Measurements from ENCODE around the gene EEF1A2.

EEF1A2 gene

GRCh38 chr20:63442100-63442493 lies 56.8 kb downstream of the EEF1A2 start:
- in situ Hi-C loops (cut with MboI; ENCODE audit: low sequenced_read_pairs) = no loop called here
- peak; percentile 19 to 77 for DNase-seq (ENCODE audit: low spot score in 2 of 2)
- H3K27me3 ChIP-seq (ENCODE audit: low read depth) = no peaks in the 10 kb centered on the region

DNA sequence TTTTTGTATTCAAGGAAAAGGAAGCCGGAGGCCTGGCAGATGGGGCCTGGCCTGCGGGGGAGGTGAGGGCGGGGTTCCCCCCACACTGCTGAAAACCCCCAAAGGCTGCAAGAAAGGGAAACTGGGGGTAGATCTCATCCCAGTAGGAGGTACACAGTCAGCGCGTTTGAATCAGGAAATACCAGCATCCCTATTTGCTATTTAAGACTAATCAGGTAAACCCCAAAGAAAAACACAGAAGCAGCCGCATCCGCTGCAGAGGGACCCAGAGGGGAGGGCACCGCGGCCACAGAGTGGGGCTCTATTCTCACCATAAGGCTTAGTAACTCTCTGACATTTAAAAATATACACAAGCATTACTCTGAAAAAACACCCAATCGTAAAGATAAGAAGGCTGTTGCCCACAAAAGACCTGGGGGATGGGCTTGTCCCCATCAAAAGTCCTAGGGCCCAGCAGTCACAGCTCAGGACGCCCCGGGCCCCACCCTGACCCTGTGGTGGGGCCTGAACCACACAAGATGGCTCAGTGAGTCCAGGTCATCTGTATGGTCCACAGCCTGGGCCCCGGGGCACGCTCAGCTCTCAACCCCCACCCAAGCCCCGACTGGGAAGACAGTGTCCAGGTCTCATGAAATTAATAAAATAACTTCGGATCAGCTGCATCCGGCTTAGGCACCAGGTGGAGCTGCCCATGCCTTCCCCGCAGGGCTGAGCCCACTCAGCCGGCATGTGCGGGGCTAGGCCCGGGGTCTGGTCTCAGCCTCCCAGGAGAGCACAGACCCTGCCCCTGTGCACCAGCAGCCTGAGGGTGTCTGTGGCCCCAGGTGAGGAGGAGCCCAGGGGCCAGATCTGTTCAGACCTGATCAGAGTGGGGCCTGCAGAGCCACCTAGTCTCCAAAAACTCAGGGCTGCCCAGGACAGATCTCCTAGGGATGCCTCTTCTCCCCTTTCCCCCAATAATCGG lies 57.5 kb downstream of the EEF1A2 start:
- in situ Hi-C loops (cut with MboI; ENCODE audit: low sequenced_read_pairs) = no loop called here
- Histone ChIP-seq H3K9me3 (no peaks in the 10 kb centered on the region), H3K27me3 (ENCODE audit: low read depth) (no peaks in the 10 kb centered on the region), H3K4me1 (no peaks in the 10 kb centered on the region), H3K36me3 (replicated peaks) (no peaks in the 10 kb centered on the region; the same call in 1 of the 2 replicates), H3K4me3 (no peak overlapping the region)
- DNase-seq (ENCODE audit: low spot score in 2 of 2) = no peak

More at GRCh38 chr20:63442100-63442493, 56.8 kb downstream of the EEF1A2 start:
- Histone ChIP-seq H3K9me3 (no peaks in the 10 kb centered on the region), H3K36me3 (replicated peaks) (no peaks in the 10 kb centered on the region; the same call in 1 of the 2 replicates), H3K4me1 (no peaks in the 10 kb centered on the region), H3K4me3 (no peak overlapping the region)

DNA sequence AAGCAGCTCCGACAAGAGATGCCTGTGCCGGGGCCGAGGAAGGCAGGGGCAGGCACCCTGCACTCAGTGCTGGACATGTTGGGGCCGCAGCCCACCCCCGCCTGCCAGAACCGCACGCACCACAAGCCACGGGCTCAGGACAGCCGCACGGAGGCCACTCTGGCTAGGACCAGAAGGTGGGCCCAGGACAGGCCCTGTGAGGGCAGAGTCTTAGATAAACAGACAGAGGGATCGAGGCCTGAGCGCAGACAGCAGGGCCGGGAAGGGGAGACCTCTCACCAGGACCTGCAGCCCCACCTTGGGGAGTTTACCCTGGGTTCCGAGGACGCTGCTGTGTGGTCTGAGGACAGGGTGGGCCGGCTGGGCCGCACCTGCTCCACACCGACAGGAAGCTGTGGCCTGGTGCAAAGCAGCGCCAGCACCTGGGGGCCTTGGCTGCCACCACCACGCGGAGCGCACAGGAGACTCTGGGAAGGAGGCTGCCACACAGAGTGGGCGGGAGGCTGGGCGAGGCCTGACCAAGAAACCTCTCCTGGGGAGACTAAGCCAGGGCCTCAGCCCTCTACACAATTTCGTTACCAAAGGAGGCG lies 58.4 kb downstream of the EEF1A2 start:
- DNase-seq (ENCODE audit: low spot score in 2 of 2) = no peak
- H3K4me3 ChIP-seq = no peak overlapping the region
- in situ Hi-C loops (cut with MboI; ENCODE audit: low sequenced_read_pairs) = no loop called here
- no peaks in the 10 kb centered on the region for H3K27me3 ChIP-seq (ENCODE audit: low read depth)
- no peaks in the 10 kb centered on the region for H3K4me1 ChIP-seq
- no peaks in the 10 kb centered on the region; the same call in 1 of the 2 replicates for H3K36me3 ChIP-seq (replicated peaks)
- H3K9me3 ChIP-seq = no peaks in the 10 kb centered on the region

- H3K36me3 ChIP-seq (replicated peaks) = no peaks in the 10 kb centered on the region; the same call in 1 of the 2 replicates
- H3K9me3 ChIP-seq = no peaks in the 10 kb centered on the region
- no peaks in the 10 kb centered on the region for H3K4me1 ChIP-seq
- no peak overlapping the region for H3K4me3 ChIP-seq
- no peaks in the 10 kb centered on the region for H3K27me3 ChIP-seq (ENCODE audit: low read depth)
- in situ Hi-C loops (cut with MboI; ENCODE audit: low sequenced_read_pairs) = no loop called here
- no peak for DNase-seq (ENCODE audit: low spot score in 2 of 2)
Observed at GRCh38 chr20:63439866-63440265, 59.0 kb downstream of the EEF1A2 start.

DNA sequence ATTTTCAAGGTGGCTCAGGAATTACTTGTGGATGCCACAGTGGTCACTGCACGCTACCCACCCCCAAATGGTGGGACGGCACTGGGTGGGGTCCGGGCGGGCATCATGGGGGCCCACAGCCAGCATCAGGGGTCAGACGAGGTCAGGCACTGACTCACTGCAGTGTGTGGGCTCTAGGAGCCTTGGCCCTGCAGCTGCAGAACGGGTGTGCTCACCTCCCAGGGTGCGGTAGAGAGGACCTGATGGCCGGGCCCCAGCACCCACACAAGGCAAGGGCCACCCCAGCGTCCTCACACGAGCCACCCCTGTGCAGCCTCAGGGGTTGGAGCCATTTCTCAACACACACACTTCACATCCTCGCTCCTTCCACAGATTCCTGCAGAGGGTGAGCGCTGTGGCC lies 60.8 kb downstream of the EEF1A2 start:
- no peak for DNase-seq (ENCODE audit: low spot score in 2 of 2)
- no peaks in the 10 kb centered on the region; the same call in 1 of the 2 replicates for H3K36me3 ChIP-seq (replicated peaks)
- peaks cover 5% of the 10 kb centered on the region for H3K4me1 ChIP-seq
- H3K9me3 ChIP-seq = no peaks in the 10 kb centered on the region
- H3K4me3 ChIP-seq = no peak overlapping the region
- H3K27me3 ChIP-seq (ENCODE audit: low read depth) = no peaks in the 10 kb centered on the region
- in situ Hi-C loops (cut with MboI; ENCODE audit: low sequenced_read_pairs) = no loop called here

All from HAP-1 (cell line).